Neutrophil (primary cell): ENCODE measurements around the gene RASSF3.
A peak's percentile ranks its signal among the peaks of the same experiment; 100 is the strongest.
"Not testable (repeated sequence)": the region's sequence is repeated elsewhere in the genome, so short reads cannot be mapped to it uniquely, and the experiment has no call there.

Experiments
- H3K27ac ChIP-seq: fragments of 200-600 bp; sonication (generic); 2 replicates; pipeline ENCODE4 v1.5.1; 2016; ENCODE audit warnings: mild to moderate bottlenecking, moderate library complexity
- H3K27me3 ChIP-seq: fragments of 200-600 bp; sonication (generic); 2 replicates; pipeline ENCODE4 v1.6.0; 2016; ENCODE audit warnings: mild to moderate bottlenecking
- H3K36me3 ChIP-seq: fragments of 200-600 bp; sonication (generic); 2 replicates; pipeline ENCODE4 v1.5.1; 2017
- H3K4me1 ChIP-seq, 2 experiments: fragments of 200-600 bp in 1 of 2; sonication (generic) in 1 of 2; 1 replicate in 1 of 2; 2 replicates in 1 of 2; pipeline versions ENCODE4 v1.5.1 to v1.6.1; 2013 to 2016; ENCODE audit warnings: low read depth in 1 of 2, low read length in 1 of 2, mild to moderate bottlenecking in 1 of 2, moderate library complexity in 1 of 2; ENCODE audit not compliant: control insufficient read depth in 1 of 2, insufficient read depth in 1 of 2
- H3K4me3 ChIP-seq, 2 experiments: fragments of 200-600 bp in 1 of 2; sonication (generic) in 1 of 2; 1 replicate in 1 of 2; 2 replicates in 1 of 2; pipeline ENCODE4 v1.5.1; 2013 to 2016; ENCODE audit warnings: low read depth in 1 of 2, low read length in 1 of 2, mild to moderate bottlenecking in 1 of 2, moderate library complexity in 1 of 2
- H3K9me3 ChIP-seq: fragments of 200-600 bp; sonication (generic); 2 replicates; pipeline ENCODE4 v1.5.1; 2016
- TF ChIP-seq, protein P1 (sequence below): fragments of 200-600 bp; sonication (generic); IDR thresholded peaks from 2 replicates; pipeline ENCODE4 v1.5.1; 2016; ENCODE audit warnings: antibody characterized with exemption

The RASSF3 gene

DNA sequence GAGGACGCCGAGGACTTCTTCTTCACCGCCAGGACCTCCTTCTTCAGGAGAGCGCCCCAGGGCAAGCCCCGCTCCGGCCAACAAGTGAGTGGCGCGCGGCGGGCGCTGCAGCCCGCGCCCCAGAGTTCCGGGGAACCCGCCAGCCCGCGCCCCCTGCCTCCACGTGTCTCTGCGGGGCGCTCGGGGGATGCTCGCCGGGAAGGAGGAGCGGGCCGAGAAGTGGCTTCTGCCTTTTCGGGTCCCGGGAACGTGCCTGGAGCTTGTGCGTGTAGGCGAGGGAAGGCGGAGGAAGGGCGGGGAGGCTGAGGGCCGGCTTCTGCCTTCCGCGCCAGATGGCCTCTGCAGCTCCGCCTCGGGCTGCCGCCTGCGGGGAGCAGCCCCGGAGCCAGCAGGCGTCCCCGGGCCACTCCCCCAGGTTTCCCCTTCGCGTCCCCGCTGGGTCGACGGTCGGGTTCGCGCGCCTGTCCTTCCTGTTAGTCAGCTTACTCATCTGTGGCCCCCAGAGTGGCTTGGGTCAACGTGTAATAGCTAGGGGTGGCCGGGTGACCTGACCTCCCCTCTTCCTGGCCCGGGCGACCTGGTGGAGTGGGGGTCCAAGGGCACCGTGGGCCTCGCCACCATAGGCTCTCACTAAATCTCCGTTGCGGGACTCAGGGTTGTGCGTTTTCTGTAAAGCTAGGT lies 505 bp downstream of the RASSF3 start:
- peaks cover 54 to 61% of the 10 kb centered on the region in 2 experiments for H3K4me1 ChIP-seq
- TF ChIP-seq, protein P1, sequence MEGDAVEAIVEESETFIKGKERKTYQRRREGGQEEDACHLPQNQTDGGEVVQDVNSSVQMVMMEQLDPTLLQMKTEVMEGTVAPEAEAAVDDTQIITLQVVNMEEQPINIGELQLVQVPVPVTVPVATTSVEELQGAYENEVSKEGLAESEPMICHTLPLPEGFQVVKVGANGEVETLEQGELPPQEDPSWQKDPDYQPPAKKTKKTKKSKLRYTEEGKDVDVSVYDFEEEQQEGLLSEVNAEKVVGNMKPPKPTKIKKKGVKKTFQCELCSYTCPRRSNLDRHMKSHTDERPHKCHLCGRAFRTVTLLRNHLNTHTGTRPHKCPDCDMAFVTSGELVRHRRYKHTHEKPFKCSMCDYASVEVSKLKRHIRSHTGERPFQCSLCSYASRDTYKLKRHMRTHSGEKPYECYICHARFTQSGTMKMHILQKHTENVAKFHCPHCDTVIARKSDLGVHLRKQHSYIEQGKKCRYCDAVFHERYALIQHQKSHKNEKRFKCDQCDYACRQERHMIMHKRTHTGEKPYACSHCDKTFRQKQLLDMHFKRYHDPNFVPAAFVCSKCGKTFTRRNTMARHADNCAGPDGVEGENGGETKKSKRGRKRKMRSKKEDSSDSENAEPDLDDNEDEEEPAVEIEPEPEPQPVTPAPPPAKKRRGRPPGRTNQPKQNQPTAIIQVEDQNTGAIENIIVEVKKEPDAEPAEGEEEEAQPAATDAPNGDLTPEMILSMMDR, result peak; percentile 19
- H3K27me3 ChIP-seq, result no peaks in the 10 kb centered on the region
- peaks cover 29% of the 10 kb centered on the region for H3K36me3 ChIP-seq
- H3K27ac ChIP-seq, result peak overlapping the region; percentile 99
- H3K4me3 ChIP-seq, result peak overlapping the region; percentile 84 to 97
- H3K9me3 ChIP-seq, result no peaks in the 10 kb centered on the region

DNA sequence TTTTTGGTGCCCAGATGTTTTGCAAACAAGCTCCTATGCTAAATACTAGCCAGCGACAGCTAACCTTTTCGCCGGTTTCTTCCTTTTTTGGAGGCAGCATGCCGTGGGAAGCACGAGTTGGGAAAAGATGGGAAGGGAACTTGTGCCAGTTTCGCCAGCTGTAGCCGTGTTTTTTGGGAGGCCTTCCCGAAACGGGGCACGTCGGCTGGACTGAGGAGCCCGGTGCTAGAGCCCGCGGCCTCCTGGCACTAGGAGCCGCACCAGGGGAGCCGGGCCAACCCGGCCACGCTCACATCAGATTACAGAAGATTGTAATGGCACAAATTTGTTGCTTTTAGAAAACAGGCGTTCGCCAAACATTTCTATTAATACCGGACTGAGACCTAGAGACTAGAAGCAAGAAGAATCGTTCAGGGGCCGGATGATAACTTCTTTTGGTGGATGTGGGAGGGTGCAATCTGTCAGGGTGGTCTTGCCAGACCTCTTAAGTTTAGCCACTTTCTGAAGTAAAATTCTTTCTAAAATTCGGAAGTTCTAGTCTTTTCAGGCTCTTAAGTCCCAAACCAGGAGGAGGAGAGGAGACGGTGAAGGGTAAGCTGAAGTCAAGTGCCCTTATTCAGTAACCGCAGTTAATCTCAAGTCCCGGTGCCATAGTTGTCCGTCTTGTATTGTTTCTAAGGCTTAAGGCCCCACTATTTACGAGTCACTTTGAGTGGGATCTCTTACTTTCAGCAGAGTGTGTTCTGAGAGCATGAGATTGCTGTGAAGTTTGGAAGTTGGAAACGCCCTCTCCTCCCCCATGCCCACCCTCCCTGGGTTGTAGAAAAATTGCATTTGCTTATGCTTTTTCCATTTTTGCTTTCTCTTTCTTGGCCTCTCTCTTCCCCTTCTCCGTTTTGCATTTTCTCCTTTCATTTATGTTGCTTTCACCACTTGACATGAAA lies 1.3 kb downstream of the RASSF3 start:
- TF ChIP-seq, protein P1, result no peak
- Histone ChIP-seq H3K4me1 (peaks cover 61 to 65% of the 10 kb centered on the region in 2 experiments), H3K27ac (peak overlapping the region; percentile 99), H3K4me3 (peak overlapping the region; percentile 84 to 97), H3K36me3 (peaks cover 37% of the 10 kb centered on the region), H3K9me3 (no peaks in the 10 kb centered on the region), H3K27me3 (no peaks in the 10 kb centered on the region)

DNA sequence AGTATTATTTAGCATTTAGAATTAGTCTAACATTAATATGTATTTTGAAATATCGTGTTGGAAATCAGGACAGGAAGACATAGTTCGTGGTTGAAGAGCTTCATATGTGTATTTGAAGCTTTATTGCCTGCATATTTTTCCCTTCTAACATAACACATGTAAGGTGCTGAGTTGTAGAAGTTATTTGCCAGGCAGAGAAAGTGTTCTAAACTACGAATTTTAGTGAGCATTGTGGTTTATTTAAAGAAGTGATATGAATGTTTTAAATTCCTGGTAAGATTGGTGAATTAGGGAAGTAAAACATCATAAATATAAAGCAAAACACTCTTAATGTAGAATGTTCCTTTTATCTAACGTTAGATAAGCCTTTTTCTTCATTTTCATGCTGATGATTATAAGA lies 2.5 kb downstream of the RASSF3 start:
- H3K4me1 ChIP-seq, result peaks cover 73 to 74% of the 10 kb centered on the region in 2 experiments
- H3K27ac ChIP-seq, result peak overlapping the region; percentile 99
- TF ChIP-seq, protein P1, result no peak
- peaks cover 49% of the 10 kb centered on the region for H3K36me3 ChIP-seq
- H3K27me3 ChIP-seq, result no peaks in the 10 kb centered on the region
- no peaks in the 10 kb centered on the region for H3K9me3 ChIP-seq
- peak overlapping the region; percentile 84 to 97 for H3K4me3 ChIP-seq

DNA sequence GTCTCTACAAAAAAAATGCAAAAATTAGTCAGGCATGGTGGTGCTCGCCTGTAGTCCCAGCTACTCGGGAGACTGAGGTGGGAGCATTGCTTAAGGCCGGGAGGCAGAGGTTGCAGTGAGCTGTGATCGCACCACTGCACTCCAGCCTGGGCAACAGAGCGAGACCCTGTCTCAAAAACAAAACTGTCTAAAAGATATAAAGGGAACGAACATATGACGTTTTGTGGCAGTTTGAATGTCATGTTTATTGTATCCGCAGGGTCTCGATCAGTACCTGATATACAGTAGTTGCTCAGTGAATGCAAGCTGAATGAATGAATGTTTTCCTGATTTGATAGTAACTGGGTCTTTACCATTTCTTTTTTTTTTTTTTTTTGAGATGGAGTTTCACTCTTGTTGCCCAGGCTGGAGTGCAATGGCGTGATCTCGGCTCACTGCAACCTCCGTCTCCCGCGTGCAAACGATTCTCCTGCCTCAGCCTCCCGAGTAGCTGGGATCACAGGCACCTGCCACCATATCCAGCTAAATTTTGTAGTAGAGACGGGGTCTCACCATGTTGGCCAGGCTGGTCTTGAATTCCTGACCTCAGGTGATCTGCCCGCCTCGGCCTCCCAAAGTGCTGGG lies 3.6 kb downstream of the RASSF3 start:
- H3K27ac ChIP-seq, result peak overlapping the region; percentile 99
- peak overlapping the region; percentile 84 to 97 for H3K4me3 ChIP-seq
- peaks cover 73 to 74% of the 10 kb centered on the region in 2 experiments for H3K4me1 ChIP-seq

GRCh38 chr12:64616201-64616600 lies 5.9 kb downstream of the RASSF3 start:
- no peak overlapping the region for H3K4me3 ChIP-seq

More for the DNA sequence above, 3.6 kb downstream of the RASSF3 start:
- H3K27me3 ChIP-seq, H3K9me3 ChIP-seq: not testable (repeated sequence)
- H3K36me3 ChIP-seq, result peaks cover 49% of the 10 kb centered on the region

More at GRCh38 chr12:64616201-64616600, 5.9 kb downstream of the RASSF3 start:
- Histone ChIP-seq H3K4me1 (peaks cover 84 to 87% of the 10 kb centered on the region in 2 experiments), H3K36me3 (peaks cover 49% of the 10 kb centered on the region), H3K9me3 (no peaks in the 10 kb centered on the region), H3K27me3 (no peaks in the 10 kb centered on the region), H3K27ac (peak overlapping the region; percentile 94)
- TF ChIP-seq, protein P1, result no peak
